NCI-H526 (cell line): ENCODE data around the gene RPS6KA4.
A peak's percentile ranks its signal among the peaks of the same experiment; 100 is the strongest.
"Not testable (repeated sequence)": the region's sequence is repeated elsewhere in the genome, so short reads cannot be mapped to it uniquely, and the experiment has no call there.

Experiments used
- DNase-seq, 2 experiments: peaks; one replicate each; lab custom pipeline; 2025; lab: John Stamatoyannopoulos, UW

The RPS6KA4 gene

DNA sequence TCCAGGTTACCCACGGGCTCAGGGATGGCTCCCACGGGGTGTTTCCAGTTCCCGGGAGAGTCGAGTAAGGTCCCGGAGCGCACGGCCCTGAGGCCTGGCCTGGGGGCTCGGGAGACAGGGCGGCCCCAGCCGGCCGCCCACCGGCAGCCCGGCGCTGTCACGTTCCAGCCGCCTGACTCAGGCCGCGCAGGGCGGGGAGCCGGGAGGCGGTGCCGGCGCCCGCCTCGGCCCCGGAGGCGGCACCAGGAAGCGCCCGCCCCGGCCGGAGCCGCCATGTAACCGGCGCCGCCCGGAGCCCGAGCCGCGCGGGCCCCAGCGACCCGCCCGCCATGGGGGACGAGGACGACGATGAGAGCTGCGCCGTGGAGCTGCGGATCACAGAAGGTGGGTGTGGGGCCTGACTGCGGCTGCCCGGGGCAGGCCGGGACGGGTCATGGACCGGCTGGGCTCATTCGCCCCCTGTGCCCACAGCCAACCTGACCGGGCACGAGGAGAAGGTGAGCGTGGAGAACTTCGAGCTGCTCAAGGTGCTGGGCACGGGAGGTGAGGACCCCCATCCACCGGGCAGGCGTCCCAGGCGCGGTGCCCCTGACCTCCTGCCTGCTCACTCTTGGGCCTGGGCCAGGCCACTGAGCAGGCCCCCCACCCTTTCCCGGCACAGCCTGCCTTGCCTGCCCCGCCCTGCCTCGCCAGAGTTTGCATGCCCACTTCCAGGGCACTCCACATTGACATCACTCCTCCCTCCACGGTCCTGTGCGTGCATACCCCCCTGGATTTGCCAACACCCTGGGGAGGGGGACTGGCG, at the start of gene RPS6KA4:
Gene RPS6KA4, plus strand, starts transcription at position 256 of the 805 bp plus-strand sequence. Its CDS starts 74 bp downstream, at position 330.
- DNase-seq: peak in 1 of 2 experiments; percentile 97

DNA sequence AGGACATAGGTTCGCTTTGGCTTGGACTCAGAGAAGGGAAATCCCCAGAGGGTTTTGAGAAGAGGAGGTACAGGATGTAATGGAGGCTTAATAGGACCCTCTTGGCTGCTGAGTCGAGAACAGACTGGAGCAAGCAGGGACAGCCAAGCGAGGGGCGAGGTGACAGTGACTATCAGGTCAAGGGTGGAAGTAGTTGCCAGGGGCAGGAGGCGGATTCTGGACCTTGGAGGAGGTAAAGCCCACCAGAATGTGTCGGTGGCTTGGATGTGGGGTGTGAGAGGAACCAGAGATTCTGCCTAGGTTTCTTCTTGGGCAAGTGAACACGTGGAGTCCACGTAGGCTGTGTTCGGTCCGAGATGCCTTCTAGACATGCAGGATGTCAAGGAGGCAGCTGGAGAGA, 46.0 kb upstream of the RPS6KA4 start:
- no peak for DNase-seq

DNA sequence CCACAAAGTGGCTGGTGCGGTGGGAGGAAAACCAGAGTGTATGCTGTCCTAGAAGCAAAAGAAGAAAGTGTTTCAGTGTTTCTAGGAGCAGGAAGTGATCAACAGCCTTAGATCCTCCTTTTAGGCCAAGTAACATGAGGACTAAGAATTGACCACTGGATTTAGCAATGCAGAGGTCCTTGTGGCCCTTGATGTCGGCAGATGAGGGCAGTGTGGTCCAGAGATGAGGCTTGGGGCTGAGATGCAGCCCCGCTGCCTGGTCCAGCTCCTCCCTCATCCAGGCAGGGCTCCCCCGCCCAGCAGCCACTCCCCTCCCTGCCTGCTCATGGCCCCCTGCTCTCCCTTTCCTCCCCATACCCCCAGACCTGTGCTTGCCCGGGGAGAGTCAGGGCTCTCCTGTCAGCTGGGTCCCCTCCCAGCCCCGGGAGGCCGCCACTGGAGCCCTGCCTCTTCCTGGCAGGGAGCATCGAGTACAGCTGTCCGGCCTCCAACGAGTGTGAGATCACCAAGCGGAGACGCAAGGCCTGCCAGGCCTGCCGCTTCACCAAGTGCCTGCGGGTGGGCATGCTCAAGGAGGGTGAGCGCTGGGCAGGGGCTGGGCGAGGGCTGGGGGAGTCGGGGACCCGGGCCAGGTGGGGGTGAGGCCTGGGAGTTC, 45.3 kb upstream of the RPS6KA4 start:
- DNase-seq: no peak

DNA sequence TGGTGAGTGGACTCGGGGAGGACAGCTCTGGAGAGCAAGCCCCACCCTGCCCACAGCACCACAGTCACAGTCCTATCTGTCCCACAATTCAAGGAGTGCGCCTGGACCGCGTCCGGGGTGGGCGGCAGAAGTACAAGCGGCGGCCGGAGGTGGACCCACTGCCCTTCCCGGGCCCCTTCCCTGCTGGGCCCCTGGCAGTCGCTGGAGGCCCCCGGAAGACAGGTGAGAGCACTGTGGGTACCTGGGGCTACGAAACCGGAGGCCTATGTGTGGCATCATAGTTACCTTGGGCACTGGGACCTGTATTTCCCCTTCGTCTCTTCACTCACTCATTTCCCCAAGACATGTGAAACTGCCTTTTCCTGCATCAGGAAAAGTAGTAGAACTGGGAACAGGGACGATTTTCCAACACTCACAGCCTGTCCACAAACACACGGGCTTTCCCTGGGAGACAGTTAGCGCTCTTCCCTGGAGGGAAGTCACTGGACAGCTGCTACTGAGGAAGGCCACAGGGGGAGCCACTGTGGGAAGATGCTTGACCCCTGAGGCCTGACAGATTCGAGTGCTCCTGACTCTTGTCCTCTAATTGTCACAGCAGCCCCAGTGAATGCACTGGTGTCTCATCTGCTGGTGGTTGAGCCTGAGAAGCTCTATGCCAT, 44.7 kb upstream of the RPS6KA4 start:
- DNase-seq: no peak

DNA sequence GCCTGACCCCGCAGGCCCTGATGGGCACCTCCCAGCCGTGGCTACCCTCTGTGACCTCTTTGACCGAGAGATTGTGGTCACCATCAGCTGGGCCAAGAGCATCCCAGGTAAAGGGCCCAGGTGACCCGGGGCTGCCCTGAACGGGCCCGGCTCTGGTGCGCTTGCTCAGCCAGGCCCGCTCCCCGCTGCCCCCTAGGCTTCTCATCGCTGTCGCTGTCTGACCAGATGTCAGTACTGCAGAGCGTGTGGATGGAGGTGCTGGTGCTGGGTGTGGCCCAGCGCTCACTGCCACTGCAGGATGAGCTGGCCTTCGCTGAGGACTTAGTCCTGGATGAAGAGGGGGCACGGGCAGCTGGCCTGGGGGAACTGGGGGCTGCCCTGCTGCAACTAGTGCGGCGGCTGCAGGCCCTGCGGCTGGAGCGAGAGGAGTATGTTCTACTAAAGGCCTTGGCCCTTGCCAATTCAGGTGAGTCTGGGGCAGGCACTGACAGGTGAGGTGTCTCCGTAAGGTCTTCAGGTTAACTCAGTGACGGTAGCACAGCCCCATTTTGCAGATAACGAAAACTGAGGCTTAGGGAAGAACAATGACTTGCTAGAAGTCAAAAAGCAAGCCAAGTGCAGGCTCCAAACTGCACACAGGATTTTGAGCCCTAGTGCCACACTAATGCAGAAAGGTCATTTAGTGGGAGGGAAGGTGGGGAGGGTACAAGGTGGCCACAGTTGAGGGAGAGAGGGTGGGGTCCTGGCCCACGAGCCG, 44.0 kb upstream of the RPS6KA4 start:
- DNase-seq: no peak

DNA sequence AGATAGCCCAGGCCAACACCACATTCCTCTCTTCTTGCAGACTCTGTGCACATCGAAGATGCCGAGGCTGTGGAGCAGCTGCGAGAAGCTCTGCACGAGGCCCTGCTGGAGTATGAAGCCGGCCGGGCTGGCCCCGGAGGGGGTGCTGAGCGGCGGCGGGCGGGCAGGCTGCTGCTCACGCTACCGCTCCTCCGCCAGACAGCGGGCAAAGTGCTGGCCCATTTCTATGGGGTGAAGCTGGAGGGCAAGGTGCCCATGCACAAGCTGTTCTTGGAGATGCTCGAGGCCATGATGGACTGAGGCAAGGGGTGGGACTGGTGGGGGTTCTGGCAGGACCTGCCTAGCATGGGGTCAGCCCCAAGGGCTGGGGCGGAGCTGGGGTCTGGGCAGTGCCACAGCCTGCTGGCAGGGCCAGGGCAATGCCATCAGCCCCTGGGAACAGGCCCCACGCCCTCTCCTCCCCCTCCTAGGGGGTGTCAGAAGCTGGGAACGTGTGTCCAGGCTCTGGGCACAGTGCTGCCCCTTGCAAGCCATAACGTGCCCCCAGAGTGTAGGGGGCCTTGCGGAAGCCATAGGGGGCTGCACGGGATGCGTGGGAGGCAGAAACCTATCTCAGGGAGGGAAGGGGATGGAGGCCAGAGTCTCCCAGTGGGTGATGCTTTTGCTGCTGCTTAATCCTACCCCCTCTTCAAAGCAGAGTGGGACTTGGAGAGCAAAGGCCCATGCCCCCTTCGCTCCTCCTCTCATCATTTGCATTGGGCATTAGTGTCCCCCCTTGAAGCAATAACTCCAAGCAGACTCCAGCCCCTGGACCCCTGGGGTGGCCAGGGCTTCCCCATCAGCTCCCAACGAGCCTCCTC, 43.1 kb upstream of the RPS6KA4 start:
- DNase-seq: not testable (repeated sequence)

DNA sequence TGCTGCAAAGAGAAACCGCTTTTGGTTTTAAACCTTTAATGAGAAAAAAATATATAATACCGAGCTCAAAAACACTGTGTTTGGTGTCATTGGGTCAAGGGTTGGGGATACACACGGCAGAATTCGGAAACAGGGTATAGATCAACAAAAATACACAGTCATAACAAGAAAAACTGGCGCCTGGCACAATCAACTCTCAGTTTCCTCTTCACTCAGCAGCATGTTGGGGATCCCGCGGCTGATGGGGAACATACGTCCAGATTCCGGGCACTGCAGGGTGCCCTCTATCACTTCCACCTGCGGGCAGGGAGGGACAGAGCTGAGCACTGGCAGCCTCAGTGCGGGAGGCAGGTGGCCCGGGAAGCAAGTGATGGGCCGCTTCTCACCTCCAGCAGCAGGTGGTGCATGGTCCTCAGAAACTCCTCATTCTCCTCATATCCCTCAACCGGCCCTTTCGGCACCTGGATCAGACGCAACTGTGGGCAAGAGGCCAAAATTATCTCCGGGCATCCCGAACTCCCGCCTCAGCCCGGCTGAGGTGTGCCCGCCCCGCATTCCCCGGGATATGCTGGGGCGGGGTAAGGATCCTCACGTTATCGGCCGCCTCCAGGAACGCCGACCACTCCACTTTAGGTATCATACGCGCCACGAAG, 42.2 kb upstream of the RPS6KA4 start:
- DNase-seq: peak; percentile 52 to 62

DNA sequence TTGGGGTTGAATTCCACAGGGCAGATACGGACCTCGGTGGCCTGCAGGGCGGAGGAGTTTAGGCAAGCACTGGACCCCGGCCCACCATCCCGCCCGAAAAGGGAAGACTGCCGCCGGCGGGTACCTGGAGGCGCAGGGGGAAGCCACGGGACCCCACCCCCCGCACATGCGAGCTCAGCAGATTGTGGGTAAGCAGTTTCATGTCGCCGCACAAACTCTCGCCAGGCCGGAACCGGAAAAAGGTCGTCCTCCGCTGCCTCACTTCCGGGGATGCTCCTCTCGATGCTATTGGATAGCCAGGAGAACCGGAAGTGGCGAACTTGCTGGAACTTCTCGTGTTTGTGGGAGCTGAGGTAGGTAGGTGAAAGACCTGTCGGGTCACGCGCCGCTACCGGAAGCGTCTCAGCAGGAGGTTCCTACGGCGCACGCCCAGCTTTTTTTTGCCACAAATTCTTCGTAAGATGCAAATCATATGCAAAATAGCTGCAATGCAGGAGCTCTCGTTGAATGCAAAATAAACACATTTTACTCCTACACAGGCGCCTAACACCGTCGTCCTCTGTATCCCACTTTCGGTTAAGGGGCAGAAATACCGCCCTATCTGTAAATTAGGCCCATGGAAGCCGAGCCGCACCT, 41.5 kb upstream of the RPS6KA4 start, which contains the start of gene TRMT112:
Gene TRMT112, minus strand, starts transcription at position 235 of the 636 bp plus-strand sequence. Its CDS starts 33 bp downstream, at position 202.
- peak; percentile 100 for DNase-seq

DNA sequence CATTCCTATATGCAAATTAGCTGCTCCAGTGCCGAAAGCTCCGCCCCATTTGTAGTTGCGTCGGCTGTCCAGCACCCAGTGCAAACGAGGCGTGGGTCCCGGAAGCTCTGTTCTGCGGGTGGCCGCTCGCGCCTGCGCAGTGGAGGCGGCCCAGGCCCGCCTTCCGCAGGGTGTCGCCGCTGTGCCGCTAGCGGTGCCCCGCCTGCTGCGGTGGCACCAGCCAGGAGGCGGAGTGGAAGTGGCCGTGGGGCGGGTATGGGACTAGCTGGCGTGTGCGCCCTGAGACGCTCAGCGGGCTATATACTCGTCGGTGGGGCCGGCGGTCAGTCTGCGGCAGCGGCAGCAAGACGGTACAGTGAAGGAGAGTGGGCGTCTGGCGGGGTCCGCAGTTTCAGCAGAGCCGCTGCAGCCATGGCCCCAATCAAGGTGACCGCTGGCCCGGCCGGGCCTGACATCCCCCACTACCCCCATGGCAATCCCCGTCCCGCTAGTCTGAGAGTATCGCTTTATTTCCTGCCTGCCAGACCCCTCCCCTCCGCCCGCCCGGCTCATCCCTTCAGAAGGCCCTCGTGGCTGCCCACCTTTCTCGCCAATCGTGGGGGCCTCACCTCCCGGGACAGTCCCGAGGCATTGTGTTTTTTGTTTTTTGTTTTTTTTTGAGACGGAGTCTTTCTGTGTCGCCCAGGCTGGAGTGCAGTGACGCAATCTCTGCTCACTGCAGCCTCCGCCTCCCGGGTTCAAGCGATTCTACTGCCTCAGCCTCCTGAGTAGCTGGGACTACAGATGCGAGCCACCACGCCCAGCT, 40.8 kb upstream of the RPS6KA4 start, which contains the start of gene PRDX5:
Gene PRDX5, plus strand, starts transcription at position 161 of the 805 bp plus-strand sequence. Its CDS starts 95 bp downstream, at position 256.
- DNase-seq: peak; percentile 98 to 99

DNA sequence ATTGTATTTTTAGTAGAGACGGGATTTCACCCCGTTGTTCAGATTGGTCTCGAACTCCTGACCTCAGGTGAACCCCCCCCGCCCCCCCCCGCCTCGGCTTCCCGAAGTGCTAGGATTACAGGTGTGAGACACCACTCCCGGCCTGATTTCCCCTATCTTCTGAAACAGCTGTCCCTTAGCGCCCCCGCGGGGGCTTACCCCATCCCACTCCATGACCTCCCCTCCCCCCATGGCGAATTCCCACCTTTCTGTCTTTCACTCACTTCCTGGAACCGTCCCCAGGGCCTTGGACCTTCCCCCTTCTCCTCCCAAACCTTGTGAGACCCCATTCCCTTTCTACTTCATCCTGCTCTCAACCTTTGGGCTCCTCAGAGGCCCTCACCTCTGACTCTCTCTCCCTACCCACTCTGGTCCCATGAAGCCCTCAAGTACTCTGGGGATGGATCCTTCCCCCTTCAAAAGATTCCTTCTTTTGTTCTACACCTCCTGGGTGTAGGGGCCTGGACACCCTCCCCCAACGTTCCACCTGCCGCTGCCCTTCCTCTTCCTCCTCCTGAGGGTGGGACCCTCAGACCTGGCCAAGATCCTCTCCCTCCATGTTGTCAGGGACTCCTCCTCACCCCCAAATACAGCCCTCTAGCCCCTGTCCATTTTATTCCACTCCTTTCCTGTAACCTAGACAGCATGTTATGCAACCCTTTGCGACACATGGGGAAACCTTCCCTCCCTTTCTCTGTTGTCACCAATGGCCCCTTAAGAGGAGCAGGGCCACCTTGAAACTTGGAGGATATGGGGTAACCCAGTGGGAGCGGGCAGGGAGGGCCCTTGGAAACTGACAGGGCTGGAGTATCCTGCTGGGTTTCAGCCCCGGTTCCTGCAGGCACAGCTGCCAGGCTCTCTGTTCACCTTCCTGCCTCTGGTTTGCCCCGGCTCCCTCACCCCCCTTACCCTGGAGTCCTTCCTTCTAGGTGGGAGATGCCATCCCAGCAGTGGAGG, 39.9 kb upstream of the RPS6KA4 start:
- DNase-seq: no peak

DNA sequence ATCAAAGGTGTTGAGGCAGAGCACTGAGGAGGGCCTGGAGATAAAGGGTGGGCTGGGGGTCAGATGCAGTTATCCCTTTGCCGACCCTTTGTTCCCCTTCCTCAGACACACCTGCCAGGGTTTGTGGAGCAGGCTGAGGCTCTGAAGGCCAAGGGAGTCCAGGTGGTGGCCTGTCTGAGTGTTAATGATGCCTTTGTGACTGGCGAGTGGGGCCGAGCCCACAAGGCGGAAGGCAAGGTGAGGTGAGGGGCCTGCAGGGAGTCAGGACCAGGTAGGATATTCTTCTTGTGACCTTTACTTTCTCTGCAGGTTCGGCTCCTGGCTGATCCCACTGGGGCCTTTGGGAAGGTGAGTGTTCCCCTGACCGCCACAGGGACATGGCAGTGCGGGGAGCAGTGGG, 38.4 kb upstream of the RPS6KA4 start:
- no peak for DNase-seq

DNA sequence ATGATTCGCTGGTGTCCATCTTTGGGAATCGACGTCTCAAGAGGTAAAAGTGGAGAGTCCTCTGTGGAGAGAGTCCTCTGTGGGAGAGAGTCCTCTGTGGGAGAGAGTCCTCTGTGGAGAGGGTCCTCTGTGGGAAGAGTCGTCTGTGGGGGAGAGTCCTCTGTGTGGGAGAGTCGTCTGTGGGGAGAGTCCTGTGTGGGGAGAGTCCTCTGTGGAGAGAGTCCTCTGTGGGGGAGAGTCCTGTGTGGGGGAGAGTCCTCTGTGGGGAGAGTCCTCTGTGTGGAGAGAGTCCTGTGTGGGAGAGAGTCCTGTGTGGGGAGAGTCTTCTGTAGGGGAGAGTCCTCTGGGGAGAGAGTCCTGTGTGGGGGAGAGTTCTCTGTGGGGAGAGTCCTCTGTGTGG, 37.9 kb upstream of the RPS6KA4 start:
- DNase-seq: no peak

DNA sequence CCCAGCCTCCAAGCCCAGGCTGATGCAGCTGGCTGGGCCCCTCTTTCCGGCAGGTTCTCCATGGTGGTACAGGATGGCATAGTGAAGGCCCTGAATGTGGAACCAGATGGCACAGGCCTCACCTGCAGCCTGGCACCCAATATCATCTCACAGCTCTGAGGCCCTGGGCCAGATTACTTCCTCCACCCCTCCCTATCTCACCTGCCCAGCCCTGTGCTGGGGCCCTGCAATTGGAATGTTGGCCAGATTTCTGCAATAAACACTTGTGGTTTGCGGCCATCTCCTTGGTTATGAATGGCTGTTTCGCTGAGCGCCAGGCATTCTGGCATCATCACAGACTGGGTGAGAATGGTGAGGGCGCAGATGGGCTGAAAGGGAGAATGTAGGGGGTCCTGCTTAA, 37.4 kb upstream of the RPS6KA4 start:
- DNase-seq: no peak

DNA sequence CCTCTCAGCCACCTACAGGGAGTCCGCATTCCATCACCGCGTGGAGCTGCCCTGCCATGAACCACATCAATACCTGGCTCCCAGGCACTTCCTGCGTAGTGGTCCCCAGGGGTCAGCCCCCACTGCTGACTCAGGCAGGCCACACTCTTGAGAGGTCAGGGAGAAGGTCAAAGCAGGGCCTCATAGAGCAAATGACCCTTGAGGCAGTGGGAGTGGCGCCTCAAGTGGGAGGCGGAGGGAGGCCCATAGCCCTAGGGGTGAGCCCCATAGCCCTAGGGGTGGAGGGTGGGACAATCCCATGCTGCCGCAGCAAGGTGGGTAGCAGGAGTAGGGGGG, 36.1 kb upstream of the RPS6KA4 start:
- no peak for DNase-seq

DNA sequence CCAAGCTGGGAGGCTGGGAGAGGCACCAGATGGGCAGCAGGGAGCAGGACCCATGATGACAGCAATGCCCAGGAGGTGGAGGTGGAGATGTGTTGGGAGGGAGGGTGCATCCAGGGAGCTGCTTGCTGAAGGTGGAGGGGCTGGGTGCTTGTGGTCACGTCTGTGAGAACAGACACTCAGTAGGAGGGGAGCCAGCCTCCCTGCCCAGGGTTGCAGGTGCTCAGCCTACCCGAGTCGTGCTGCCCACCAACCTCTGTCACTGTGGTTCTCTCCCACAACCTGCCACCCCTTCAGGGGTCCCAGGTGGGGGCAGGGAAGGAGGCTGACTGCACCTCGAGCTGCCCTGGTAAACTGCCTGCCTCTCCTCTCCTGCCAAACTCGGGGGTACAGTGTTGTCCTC, 35.6 kb upstream of the RPS6KA4 start:
- DNase-seq: no peak

DNA sequence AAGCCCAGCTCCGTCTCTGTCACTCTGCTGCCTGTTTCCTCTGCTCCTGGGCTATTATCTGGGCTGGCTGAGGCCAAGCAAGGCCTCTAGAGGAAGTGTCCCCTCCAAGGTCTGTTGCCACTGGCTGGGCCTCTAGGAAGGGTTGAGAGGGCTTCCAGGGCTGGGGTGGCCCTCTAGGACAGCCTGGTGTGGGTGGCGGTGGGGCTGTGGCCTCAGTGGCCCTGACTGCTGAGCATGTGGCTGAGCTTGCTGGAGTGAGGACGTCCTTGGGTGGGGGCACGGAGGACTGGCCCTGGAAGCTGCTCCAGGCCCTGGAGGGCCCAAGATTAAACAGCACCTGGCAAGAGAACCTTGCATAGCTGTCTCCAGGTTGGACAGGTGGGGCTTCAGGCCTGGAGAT, 35.0 kb upstream of the RPS6KA4 start:
- not testable (repeated sequence) for DNase-seq

DNA sequence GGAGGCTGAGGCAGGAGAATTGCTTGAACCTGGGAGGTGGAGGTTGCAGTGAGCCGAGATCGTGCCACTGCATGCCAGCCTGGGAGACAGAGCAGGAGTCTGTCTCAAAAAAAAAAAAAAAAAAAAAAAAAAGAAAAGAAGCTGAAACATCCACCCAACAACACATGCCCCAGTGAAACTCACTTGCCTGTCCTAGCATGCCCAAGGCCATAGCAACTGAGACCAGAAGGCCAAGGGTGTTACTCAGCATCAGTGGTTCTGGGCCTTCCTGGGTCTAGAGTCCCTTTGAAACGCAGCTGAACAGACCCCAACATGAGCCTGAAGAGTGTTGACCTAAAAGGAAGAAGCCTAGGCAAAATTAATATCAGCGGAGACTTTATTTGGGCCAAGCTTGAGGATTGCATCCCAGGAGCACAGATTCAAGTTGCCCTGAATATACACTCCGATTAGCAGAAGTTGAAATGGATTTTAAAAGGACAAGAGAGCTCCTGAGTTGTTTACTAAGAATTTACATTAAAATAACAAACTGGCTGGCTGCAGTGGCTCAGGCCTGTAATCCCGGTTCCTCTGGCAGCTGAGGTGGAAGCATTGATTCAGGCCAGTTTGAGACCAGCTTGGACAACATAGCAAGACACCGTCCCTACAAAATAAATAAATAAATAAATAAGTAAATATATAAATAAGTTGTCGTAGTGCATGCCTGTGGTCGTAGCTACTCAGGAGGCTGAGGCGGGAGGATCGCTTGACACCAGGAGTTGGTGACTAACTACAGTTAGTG, 34.1 kb upstream of the RPS6KA4 start:
- no peak for DNase-seq
